T follicular helper cell (primary cell): ENCODE measurements around the gene METTL22.

Source experiments
- DNase-seq: peaks from one replicate; pipeline ENCODE4 v3.0.0-alpha.2; 2020; ENCODE audit warnings: low read depth
- total RNA-seq, 2 experiments: gene quantifications; one replicate each; lab custom pipeline; 2026; lab: John Stamatoyannopoulos, UW

METTL22 gene
- 12.4 to 18.5 reads per million in 2 experiments for total RNA-seq

GRCh38 chr16:8621572-8622314, at the start of gene METTL22:
TSS of gene METTL22 (plus strand) at chr16:8621698. CDS start at chr16:8625666, 3,968 bp downstream.
- peak; percentile 86 for DNase-seq

- DNase-seq = no peak
These were observed 49.2 kb upstream of the METTL22 start for GRCh38 chr16:8572063-8572918.

- DNase-seq = no peak
These were observed 48.4 kb upstream of the METTL22 start for GRCh38 chr16:8572919-8573724.

- no peak for DNase-seq
These were observed 46.1 kb upstream of the METTL22 start for GRCh38 chr16:8575399-8575798.

GRCh38 chr16:8576141-8577004, 45.1 kb upstream of the METTL22 start:
- DNase-seq = no peak

- DNase-seq = no peak
These were observed 43.7 kb upstream of the METTL22 start for GRCh38 chr16:8577678-8578304.

- no peak for DNase-seq
These were observed 41.9 kb upstream of the METTL22 start for GRCh38 chr16:8579559-8579958.

GRCh38 chr16:8581831-8582580, 39.5 kb upstream of the METTL22 start:
- DNase-seq = no peak

- DNase-seq = no peak
These were observed 38.3 kb upstream of the METTL22 start for GRCh38 chr16:8583199-8583598.

GRCh38 chr16:8583732-8584131, 37.8 kb upstream of the METTL22 start:
- no peak for DNase-seq

- DNase-seq = no peak
These were observed 36.5 kb upstream of the METTL22 start for GRCh38 chr16:8585041-8585440.

GRCh38 chr16:8585857-8586256, 35.6 kb upstream of the METTL22 start:
- no peak for DNase-seq

- DNase-seq = no peak
These were observed 34.4 kb upstream of the METTL22 start for GRCh38 chr16:8587065-8587464.

- DNase-seq = no peak
These were observed 32.8 kb upstream of the METTL22 start for GRCh38 chr16:8588682-8589056.

- DNase-seq = no peak
These were observed 32.2 kb upstream of the METTL22 start for GRCh38 chr16:8589057-8589899.

- DNase-seq = no peak
These were observed 31.4 kb upstream of the METTL22 start, which contains the start of gene TMEM114 for GRCh38 chr16:8589900-8590688. TSS of gene TMEM114 (minus strand) at chr16:8590511. CDS start at chr16:8589838, 673 bp downstream.

- DNase-seq = no peak
These were observed 30.7 kb upstream of the METTL22 start for GRCh38 chr16:8590811-8591210.

GRCh38 chr16:8591451-8591850, 30.0 kb upstream of the METTL22 start:
- DNase-seq = no peak
